Ishikawa (cell line): ENCODE measurements around the gene ZMYND8.
A peak's percentile ranks its signal among the peaks of the same experiment; 100 is the strongest.

Source experiments
- CEBPB ChIP-seq: IDR thresholded peaks from 2 replicates; pipeline ENCODE4 v1.6.1; 2012
- CREB1 ChIP-seq: IDR thresholded peaks from 2 replicates; pipeline ENCODE4 v1.6.1; 2012; ENCODE audit warnings: low read depth
- EGR1 ChIP-seq: IDR thresholded peaks from 2 replicates; pipeline ENCODE4 v1.6.1; 2012
- EP300 ChIP-seq: IDR thresholded peaks from 2 replicates; pipeline ENCODE4 v1.6.1; 2012; ENCODE audit warnings: borderline replicate concordance
- FOXM1 ChIP-seq: IDR thresholded peaks from 2 replicates; pipeline ENCODE4 v1.6.1; 2012; ENCODE audit warnings: low read depth, borderline replicate concordance
- NFIC ChIP-seq: IDR thresholded peaks from 2 replicates; pipeline ENCODE4 v1.6.1; 2012
- RAD21 ChIP-seq: IDR thresholded peaks from 2 replicates; pipeline ENCODE4 v1.6.1; 2012; ENCODE audit warnings: low read depth
- TAF1 ChIP-seq: IDR thresholded peaks from 2 replicates; pipeline ENCODE4 v1.6.1; 2012; ENCODE audit warnings: low read depth, mild to moderate bottlenecking
- TCF12 ChIP-seq: IDR thresholded peaks from 2 replicates; pipeline ENCODE4 v1.6.1; 2012; ENCODE audit warnings: low read depth
- TEAD4 ChIP-seq: IDR thresholded peaks from 2 replicates; pipeline ENCODE4 v1.6.1; 2012
- YY1 ChIP-seq: IDR thresholded peaks from 2 replicates; pipeline ENCODE4 v1.6.1; 2012; ENCODE audit warnings: low read depth
- ZBTB7A ChIP-seq: IDR thresholded peaks from 2 replicates; pipeline ENCODE4 v1.6.1; 2012; ENCODE audit warnings: low read depth
- TF ChIP-seq, protein P1 (sequence below): IDR thresholded peaks from 2 replicates; pipeline ENCODE4 v1.6.1; 2012
- TF ChIP-seq, protein P2 (sequence below): IDR thresholded peaks from 2 replicates; pipeline ENCODE4 v1.6.1; 2012; ENCODE audit warnings: low read depth, mild to moderate bottlenecking
- TF ChIP-seq, protein P3 (sequence below): IDR thresholded peaks from 2 replicates; pipeline ENCODE4 v1.6.1; 2012

Gene ZMYND8

DNA sequence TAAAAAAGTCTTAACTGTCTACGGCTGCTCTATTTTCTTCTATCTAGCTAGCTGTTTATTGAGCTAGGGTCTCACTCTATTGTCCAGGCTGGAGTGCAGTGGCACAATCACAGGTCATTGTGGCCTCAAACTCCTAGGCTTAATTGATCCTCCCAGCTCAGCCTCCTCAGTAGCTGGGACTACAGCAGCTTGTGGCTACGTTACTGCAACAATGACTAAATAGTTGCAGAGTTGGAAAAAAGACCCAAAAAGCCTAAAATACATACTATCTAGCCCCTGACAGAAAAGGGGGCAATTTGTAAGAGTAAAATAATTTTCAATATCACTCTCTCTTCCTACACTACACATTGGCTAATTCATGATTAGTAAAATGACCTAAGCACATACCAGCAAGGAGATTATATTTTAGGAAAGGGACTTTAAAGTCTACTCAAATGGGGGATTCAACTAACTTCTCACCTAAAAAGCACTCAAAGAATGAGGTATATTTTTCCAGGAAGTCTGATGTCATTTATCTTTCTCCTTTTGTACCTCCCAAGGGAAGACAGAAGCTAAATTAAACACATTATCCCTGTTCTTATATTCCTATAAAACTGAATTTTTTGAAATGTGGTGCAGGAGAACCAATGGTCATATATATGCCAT lies 82.8 kb downstream of the ZMYND8 start:
- no peak for TF ChIP-seq CREB1
- TF ChIP-seq EGR1: no peak
- TF ChIP-seq, protein P1, sequence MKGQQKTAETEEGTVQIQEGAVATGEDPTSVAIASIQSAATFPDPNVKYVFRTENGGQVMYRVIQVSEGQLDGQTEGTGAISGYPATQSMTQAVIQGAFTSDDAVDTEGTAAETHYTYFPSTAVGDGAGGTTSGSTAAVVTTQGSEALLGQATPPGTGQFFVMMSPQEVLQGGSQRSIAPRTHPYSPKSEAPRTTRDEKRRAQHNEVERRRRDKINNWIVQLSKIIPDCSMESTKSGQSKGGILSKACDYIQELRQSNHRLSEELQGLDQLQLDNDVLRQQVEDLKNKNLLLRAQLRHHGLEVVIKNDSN: no peak

GRCh38 chr20:47272893-47273590 lies 83.5 kb downstream of the ZMYND8 start:
- TF ChIP-seq, protein P2, sequence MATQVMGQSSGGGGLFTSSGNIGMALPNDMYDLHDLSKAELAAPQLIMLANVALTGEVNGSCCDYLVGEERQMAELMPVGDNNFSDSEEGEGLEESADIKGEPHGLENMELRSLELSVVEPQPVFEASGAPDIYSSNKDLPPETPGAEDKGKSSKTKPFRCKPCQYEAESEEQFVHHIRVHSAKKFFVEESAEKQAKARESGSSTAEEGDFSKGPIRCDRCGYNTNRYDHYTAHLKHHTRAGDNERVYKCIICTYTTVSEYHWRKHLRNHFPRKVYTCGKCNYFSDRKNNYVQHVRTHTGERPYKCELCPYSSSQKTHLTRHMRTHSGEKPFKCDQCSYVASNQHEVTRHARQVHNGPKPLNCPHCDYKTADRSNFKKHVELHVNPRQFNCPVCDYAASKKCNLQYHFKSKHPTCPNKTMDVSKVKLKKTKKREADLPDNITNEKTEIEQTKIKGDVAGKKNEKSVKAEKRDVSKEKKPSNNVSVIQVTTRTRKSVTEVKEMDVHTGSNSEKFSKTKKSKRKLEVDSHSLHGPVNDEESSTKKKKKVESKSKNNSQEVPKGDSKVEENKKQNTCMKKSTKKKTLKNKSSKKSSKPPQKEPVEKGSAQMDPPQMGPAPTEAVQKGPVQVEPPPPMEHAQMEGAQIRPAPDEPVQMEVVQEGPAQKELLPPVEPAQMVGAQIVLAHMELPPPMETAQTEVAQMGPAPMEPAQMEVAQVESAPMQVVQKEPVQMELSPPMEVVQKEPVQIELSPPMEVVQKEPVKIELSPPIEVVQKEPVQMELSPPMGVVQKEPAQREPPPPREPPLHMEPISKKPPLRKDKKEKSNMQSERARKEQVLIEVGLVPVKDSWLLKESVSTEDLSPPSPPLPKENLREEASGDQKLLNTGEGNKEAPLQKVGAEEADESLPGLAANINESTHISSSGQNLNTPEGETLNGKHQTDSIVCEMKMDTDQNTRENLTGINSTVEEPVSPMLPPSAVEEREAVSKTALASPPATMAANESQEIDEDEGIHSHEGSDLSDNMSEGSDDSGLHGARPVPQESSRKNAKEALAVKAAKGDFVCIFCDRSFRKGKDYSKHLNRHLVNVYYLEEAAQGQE: no peak
- TF ChIP-seq RAD21: peak; percentile 94

DNA sequence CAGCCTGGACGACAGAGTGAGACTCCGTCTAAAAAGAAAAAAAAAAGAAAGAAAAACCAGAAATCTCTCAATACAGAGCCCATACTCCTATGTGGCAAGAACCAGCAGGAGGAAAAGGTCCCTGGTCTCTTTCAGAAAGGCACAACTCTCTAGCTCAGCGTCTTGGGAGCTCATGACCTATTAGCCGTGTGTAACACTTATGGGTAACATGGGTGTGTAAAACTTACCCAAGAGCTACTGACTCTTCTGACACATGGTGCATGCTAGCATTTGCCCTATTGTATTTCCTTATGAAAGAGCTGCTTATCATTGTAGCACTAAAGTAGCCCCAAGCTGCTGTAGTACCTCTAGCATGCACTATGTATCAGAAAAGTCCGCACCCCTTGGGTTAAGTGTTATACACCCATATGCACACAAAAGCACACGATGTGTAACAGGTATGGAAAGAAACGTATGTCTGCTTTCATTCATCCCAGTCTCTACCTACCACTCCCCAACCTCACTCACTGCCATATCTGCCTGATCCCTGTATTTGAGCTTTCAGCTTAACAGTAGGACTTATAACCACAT lies 85.4 kb downstream of the ZMYND8 start:
- TF ChIP-seq, protein P1: no peak
- TF ChIP-seq ZBTB7A (no peak), EGR1 (no peak), CREB1 (no peak), RAD21 (no peak), FOXM1 (no peak), TCF12 (no peak), YY1 (no peak), TEAD4 (no peak), NFIC (no peak)

- TF ChIP-seq NFIC (no peak), YY1 (no peak), TEAD4 (no peak), CEBPB (no peak), TCF12 (no peak), CREB1 (no peak), ZBTB7A (no peak), EP300 (no peak), TAF1 (no peak), EGR1 (no peak)
- TF ChIP-seq, protein P3, sequence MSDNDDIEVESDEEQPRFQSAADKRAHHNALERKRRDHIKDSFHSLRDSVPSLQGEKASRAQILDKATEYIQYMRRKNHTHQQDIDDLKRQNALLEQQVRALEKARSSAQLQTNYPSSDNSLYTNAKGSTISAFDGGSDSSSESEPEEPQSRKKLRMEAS: no peak
- TF ChIP-seq, protein P2: no peak
- TF ChIP-seq, protein P1: no peak
Measured at GRCh38 chr20:47269309-47270165, 87.0 kb downstream of the ZMYND8 start.

GRCh38 chr20:47267621-47268020 lies 88.9 kb downstream of the ZMYND8 start:
- TF ChIP-seq TAF1: no peak
- TF ChIP-seq RAD21: no peak
- TF ChIP-seq CEBPB: no peak
- TF ChIP-seq, protein P2: no peak
- TF ChIP-seq, protein P1: no peak
- no peak for TF ChIP-seq TCF12
- no peak for TF ChIP-seq TEAD4
- TF ChIP-seq ZBTB7A: no peak
- TF ChIP-seq YY1: no peak
- no peak for TF ChIP-seq NFIC
- no peak for TF ChIP-seq CREB1
- TF ChIP-seq EGR1: no peak
